Measurements from ENCODE around the gene NELL1.
"Not testable (repeated sequence)": the region's sequence is repeated elsewhere in the genome, so short reads cannot be mapped to it uniquely, and the experiment has no call there.

NELL1 gene

DNA sequence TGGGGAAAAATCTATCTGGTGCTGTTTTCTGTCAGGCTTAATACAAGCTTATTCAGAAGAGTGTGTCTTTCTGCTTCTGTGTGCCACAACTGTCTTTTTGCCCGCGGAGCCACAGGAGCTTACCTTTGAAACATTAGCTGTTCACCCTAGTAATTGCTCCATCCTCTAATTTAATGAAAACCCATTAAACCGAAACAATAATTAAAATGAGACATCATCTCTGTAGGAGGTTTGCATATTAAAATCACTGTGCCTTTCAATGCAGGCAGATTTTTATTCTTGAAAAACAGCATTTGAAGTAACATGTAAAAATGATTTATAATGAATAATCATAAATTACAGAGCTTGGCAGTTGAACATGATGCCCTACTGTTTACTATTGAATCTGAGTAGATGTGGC is 102.3 kb downstream of the NELL1 start:
- DNase-seq = no peak

DNA sequence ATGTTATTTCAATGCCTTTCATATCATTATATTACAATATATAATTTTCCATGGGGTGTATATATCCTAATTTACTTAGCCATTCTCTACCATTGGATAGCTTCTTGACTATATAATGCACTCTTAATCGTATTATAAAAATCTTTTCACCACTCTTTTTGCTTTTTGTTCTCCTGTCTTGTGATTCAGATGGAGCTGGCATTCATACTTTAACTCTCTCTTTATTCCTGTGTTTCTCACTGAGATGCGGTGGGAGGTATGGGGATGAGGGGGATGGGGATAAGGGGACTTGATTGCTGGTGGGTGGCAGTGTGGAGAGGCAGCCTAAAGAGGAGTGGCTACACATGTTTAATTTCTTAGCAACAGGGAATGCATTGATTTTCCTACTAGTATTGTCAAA is 105.9 kb downstream of the NELL1 start:
- no peak for DNase-seq

DNA sequence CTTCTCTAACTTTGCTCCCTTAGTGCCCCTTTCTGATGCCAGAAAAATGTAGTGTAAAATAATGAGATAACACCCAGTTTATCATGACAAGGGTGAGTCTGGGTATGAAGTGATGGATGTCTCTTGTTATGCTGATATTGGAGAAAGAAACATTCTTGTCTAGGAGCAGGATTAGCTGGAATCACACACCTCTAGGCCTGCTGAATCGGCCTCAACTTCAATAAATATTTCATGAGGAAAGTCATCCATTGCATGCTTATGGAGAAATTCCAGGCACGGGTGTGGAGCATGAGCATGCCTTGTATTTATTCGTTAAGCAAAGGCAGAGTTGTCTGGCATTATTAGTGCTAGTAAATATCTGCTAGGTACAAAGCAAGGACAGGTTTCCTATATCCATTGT is 113.4 kb downstream of the NELL1 start:
- no peak for DNase-seq

DNA sequence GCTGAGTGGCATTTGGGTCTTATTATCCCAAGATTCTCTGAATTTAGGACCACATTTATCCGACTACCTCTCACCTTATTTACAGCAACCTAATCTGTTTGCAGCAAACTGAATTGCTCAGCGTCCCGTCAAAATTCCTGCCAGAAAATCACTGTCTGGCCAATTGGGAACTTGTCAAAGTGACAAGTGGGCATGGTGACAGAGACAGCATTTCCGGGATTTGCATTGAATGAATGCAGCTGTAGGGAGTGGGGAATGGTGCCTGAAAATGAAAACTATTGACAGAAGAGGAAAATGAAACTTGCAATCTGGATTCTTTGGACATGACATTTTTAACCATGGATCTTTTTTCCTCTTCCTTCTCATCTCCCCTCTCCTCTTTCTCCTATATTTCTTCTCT is 113.8 kb downstream of the NELL1 start:
- DNase-seq = no peak

DNA sequence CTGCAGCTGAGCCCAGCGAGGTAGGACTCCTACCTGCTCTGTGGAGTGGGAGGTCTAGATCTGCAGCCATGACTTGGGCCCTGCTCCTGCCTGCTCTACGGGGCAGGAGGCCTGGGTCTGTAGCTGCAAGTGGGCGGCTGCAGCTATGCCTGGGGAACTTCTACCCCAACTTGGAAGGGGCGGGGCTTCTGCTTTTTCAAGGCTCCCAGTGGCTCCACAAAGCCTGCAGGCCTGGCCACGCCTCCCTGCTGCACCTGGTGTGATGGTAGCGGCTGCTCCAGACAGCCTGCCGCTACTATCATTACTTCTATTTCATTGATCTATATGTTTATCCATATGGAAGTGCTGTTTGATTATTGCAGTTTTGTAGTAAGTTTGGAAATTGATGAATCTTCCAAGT is 121.2 kb downstream of the NELL1 start:
- DNase-seq = no peak

DNA sequence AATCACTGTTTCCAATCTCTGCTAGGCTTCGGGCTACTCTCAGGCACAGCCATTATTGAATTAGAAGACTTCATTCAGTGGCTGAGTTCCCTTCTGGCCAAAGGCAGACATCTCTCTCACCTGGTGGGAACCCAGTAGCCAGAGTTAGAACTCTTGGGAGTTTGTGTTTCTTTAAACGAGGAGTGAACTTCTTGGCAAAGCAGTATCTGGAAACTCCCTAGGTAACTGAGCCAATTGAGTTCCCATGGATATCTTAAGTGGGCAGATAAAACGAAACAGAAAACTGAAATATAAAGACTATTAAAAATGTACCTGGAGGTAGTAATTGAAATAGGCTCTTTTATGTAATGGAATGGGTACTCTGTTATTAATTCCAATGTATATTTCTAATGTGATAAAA is 125.6 kb downstream of the NELL1 start:
- no peak for DNase-seq

DNA sequence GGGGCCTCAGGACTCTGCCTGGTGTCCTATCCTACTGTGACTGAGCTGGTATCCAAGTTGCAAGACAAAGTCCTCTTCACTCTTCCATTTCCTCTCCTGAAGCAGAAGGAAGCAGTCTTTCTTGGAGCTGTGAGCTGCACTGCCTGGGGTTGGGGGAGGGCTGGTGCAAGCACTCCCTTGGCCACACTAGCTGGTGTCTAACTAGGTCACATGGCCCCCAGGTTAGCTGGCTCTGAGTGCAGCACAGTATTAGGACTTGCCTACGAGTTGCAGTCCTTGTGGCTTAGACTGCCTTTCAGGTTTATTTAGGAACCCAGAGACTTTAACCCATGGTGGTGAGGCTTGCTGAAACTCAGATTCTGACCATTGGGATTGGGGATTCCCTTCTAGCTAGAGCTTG is 138.9 kb downstream of the NELL1 start:
- no peak for DNase-seq

DNA sequence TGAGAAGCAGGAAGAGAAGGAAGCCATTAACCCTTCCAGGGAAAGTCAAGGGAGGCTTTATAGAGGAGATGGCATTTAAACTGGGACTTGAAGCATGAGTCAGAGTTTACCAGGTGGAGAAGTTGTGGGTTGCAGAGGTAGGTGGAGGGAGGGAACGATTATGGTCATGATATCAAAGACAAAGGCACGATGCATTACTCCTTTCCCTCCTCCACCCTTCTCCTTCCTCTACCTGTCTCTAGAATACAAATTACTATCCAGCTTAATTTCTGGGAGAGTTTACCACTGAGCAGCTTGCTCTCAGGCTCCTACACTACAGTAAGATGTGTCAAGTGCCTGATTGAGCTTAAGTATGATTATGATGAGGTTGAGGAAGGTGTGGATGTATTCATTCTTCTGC is 151.7 kb downstream of the NELL1 start:
- no peak for DNase-seq

DNA sequence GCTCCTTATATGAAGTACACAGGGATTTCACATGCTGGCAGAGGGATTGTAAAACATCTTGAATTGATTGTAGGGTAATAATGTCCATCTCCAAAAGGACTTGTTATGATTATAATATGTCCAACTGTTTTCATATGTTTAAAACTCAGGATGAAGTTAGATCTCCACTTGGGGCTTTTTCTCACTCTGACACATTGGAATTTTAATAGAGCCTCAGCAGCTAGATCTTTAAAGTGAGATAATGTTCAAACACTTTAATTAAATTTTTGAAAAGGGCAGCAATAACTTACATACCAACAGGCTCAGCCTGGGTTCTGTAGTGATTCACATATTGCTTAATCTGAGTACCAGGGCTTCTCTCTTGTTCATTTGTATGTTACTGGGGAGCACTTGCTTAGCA is 152.1 kb downstream of the NELL1 start:
- no peak for DNase-seq

DNA sequence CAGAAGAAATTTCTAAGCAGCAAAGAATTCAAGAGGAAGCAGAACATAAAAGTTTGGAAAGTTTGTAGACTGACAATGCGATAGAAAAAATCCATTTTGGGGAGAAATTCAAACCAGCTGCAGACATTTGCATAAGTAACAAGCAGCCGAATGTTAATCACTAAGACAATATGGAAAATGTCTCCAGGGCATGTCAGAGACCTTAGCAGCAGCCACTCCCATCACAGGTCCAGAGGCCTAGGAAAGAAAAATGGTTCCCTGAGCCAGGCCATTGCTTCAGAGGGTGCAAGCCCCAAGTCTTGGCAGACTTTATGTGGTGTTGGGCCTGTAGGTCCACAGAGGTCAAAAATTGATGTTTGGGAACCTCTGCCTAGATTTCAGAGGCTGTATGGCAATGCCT is 155.4 kb downstream of the NELL1 start:
- no peak for DNase-seq

DNA sequence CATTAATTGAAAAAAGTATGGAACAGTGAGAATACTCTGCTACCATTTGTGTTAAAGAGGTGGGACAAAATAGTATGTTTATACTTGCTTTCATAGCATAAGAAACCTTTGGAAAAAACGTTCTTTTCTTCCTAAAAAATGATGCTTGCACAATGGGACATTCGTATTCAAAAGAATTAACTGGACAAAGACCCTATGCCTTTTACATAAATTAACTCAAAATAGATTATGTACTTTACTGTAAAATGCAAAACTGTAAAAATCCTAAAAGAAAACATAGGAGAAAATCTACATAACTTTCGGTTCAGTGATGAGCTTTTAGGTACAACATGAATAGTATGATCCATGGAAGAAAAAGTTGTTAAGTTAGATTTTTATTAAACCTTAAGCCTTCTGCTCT is 166.2 kb downstream of the NELL1 start:
- DNase-seq = no peak

DNA sequence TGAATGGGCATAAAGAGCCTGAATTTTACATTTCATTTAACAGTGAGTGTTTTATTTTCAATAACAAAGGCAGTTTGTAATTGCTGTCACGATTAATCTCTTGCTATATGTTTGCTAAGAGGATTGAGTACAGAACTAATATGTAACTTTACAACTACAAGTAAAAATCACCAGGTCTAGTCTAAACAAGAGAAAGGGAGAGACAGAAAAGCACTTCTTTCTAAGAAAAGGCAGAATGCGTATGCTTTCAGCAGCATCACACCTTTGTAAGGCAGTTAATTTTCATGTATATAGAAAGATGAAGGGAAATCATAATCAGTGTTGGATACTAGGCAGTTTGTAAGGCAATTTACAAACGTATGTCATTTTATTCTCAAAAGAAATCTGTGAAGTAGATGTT is 169.8 kb downstream of the NELL1 start:
- DNase-seq = no peak

DNA sequence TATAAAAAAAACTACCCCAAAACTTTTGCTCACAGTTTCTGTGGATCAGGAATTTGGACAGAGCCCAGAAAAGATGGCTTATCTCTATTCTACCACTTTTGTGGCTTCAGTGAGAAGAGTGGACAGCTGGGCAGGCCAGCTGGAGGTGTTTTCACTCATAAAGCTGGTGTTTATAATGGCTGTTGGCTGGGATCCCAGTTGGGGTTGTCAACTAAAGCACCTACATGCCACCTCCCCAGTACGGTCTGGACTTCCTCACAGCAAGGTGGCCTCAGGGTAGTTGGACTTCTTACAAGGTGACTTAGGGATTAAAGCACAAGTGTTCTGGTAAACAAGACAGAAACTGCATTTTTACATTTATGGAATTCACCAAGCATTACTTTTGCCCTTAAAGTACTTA is 171.0 kb downstream of the NELL1 start:
- DNase-seq = no peak

DNA sequence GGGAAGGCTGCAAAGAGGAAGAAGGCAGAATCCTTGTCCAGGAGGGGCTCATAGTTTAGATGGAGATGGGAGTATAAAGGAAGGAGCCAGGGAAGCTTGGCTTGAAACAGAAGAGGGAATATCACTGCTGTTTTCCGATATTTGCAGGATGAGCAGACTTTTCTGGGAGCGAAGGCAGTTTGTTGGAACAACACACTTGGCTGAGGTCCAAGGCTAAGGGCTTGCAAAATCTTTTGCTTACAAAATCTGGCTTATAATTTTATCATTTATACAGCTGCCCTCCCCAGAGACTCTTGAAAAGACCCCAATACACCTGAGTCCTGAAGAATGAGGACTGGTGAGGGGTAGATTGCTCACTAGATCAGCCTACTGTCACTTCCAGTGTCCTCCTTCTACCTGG is 174.8 kb downstream of the NELL1 start:
- no peak for DNase-seq

DNA sequence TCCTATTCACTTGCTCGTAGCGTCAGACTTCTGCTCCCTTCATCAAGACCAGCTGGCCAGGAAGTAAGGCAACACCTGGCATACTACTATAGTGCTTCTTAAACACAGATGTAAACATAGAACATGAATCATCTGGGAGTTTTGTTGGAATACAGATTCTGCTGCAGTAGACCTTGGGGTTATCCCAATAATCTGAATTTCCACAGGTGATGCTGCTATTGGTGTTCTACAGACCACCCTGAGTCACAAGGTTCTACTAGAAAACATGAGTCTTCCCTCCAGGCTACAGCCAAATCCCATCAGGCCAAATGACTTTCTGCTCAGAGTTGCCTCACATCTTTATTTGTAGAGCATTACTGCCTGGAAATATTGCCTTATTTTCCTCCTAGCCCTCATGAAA is 175.2 kb downstream of the NELL1 start:
- no peak for DNase-seq

DNA sequence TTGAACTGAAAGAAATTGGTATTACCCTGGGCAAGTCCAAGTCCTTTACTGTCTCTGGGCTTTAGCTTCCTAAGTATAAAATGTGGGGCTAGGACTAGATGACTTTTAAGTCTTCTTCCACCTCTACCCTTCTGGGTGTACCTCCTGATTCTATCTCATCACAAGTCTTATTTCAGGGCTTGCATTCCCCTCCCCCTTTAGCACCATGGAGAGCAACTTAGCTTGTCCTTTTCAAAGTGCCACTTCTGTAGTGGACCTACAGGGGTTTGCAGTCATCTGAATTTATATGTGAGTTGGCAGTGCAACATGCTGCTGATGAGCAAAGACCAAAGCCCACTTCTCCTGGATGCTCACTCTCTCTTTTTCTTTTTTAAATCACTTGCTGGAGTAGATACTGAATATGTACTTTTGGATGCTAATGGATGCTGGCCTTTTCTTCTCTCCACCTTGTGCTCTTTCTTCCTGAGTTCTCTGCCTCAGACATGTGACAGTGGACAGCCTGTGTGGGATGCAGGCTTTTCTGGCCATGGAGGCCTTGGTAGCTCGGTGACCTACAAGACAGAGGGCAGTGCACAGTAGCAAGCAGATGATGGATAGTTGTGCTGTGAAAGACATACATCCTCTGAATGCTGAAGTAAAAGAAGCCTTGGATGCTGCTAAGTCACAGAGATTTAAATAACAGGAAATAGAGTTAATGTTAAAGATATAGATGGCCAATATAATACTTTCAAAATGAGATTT is 185.0 kb downstream of the NELL1 start:
- no peak for DNase-seq

DNA sequence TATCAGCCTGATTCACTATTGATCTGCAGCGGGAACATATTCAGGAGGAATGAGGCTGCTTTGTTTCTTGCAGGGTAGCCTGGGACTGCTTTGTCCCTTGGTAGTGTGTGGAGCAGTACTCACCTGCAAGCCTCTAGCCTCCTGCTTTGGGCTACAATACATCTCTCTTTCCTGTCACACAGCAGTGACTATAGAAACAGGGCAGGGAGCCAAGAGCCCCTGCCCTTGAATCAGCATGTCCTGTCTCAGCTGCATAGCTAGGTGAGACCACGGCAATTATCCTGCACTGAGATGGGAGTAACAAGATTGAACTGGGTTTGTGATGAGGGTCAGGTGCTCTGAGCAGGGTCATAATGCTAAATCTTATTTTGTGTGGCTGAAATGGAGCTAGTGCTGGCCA is 191.9 kb downstream of the NELL1 start:
- DNase-seq = peak; percentile 64 to 86

DNA sequence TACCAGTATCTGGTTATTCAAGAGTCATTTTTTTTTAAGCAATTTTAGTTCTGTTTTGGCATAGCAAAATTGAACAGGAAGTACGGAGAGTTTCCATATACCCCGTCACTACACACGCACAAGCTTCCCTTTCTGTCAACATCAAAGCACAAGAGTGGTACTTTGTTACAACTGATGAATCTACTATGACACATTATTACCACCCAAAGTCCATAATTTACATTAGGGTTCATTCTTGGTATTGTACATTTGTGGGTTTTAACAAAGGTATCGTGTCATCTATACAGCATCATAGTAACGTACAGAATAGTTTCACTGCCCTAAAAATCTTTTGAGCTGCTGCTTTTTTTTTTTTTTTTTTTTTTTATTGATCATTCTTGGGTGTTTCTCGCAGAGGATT is 192.9 kb downstream of the NELL1 start:
- not testable (repeated sequence) for DNase-seq

DNA sequence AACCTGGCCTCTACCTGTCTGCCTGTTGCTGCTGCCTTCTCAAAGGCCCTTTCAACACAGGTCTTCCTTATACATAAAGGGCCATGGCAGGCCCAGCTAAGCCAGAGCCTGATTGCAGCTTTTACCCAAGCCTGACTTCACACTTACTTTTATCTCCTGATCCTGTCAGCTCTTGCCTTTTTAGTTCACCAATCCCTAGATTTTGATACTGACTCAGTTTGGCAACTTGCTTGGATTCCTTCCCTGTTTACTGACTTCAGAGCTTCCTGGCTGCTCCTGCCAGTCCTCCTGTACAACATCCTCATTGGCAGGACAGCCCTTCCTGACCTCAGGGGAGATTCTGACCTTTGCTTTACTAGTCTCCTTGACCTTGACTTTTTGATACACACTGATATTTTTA is 195.2 kb downstream of the NELL1 start:
- DNase-seq = no peak

DNA sequence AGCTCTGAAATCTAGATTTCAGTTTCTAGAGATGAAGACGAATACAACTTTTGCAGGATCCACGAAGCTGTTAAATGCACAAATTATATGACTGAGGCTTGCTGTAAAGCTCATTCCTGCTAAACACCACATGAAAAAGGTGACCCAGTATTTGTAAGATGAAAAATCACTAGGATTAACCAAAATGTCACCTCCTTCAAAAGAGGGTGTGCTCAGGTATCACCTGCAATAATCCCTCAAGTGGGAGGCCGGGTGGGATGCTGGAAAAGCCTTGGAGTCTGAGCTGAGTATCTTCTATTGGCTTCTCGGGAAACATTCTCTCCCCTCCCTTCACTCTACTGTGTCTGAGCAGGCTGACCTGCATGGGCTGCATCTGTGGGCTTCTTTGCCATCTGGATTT is 195.8 kb downstream of the NELL1 start:
- DNase-seq = no peak

DNA sequence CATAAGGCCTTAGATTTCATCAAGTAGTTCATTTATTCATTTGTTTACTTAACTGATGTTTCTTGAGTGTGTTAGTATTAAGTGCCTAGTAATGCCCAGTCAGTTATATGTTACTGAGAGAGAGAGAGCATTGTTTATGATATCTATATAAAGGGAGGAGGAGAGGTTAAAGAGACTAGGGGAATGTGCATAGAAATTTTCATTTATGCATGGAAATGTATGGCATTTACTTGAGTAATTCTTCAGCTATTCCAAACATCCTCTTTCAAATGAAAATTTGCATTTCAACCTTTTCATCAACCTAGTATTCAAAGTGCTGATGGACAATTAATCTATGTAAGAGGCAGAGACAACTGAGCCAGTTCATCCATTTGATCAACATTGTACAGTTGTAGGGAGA is 199.7 kb downstream of the NELL1 start:
- no peak for DNase-seq

DNA sequence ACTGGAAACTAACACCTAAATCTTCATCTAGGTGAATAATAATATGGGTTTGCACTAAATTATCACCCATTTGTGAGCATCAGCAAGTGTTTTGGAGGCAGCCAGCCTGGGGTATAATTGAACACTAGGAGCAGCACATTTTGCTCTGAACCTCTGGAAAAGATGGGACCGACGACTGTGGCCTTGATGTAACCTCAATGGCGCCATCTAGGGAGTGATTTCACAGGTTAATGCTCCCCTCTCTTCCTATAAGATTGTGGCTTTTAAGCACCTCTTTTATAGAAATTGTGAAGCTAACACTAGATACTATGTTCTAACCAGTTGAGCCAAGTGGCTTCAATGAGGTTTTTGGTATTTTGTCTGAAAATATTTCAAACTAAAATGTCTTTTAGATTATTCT is 203.7 kb downstream of the NELL1 start:
- peak; percentile 35 to 89 for DNase-seq

DNA sequence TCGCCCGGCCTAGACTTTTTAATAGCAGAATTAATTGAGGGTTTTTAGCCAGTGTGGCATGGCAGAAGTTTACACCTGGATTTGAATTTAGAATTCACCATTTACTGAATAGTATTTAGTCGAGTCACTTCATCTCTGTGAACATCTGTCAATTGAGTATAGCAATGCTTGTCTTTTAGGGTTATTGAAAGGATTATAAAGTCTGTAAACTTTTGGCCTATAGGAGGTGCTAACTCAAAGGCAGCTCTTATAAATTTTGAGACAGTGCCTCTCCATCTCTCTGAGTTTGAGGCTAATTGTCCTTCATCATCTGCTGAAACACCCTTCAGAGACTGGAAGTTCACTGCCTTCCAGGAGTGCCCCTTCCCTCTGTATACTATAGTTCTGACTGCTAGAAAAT is 205.0 kb downstream of the NELL1 start:
- DNase-seq = no peak

DNA sequence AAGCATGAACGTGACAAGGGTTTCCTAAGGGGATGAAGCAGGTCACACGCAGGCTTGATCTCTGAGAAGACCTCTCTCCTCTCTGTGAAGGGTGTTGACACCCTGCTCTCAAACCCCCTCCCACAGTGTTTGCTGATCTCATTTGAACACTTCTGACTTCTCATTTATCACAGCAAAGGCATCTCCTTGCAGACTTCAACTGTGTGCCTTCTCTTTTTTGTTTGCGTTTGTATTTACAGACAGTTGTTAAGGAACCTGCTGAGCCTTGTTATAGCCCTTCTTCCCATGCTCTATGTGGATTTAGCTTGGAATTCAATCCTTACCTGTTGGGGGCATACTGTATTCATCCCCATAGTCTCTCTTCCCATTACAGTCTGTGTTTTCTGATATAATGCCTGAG is 206.5 kb downstream of the NELL1 start:
- no peak for DNase-seq

DNA sequence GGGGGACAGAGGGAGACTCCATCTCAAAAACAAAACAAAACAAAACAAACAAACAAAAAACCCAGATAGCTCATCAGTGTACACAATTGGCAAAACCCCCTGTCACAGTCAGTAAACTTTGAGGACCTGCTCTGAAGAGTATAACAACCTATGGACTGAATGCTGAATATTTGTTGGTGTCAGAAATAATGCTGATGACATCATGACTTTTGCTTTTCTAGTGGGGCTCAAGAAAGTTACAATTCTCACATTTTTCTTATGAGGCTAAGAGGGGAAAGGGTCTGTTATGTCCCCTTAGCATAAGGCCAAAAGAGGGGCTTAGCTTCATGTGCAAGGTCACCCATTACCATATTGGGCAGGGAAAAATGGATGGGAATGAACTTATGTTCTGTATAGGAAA is 207.4 kb downstream of the NELL1 start:
- DNase-seq = no peak

DNA sequence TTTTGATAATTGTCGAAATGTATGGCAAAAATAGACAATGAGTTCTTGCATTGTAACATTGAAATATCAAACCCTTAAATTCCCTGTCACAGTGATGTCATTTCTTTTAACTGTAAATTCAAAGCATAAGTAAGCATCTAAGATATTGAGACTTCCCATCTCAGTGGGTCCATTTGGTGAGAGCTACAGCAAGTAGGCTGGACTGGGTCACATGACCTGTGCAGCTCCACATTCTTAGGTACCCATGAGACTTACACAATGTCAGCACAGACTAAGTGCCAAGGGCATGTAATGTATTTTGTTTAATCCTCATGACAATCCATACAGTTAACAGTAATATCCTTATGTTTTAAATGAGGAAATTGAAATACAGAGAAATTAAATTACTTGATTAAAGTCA is 210.7 kb downstream of the NELL1 start:
- DNase-seq = no peak

All from NCI-H187 (cell line).